GM18508 (cell line): ENCODE data around the gene SCAP.

Experiments used
- ATAC-seq: cut with Tn5 transposase; IDR thresholded peaks from one replicate; pipeline ENCODE4 v1.9.1; 2021; ENCODE audit warnings: moderate number of reproducible peaks; ENCODE audit not compliant: insufficient read depth, unreplicated experiment

The SCAP gene

DNA sequence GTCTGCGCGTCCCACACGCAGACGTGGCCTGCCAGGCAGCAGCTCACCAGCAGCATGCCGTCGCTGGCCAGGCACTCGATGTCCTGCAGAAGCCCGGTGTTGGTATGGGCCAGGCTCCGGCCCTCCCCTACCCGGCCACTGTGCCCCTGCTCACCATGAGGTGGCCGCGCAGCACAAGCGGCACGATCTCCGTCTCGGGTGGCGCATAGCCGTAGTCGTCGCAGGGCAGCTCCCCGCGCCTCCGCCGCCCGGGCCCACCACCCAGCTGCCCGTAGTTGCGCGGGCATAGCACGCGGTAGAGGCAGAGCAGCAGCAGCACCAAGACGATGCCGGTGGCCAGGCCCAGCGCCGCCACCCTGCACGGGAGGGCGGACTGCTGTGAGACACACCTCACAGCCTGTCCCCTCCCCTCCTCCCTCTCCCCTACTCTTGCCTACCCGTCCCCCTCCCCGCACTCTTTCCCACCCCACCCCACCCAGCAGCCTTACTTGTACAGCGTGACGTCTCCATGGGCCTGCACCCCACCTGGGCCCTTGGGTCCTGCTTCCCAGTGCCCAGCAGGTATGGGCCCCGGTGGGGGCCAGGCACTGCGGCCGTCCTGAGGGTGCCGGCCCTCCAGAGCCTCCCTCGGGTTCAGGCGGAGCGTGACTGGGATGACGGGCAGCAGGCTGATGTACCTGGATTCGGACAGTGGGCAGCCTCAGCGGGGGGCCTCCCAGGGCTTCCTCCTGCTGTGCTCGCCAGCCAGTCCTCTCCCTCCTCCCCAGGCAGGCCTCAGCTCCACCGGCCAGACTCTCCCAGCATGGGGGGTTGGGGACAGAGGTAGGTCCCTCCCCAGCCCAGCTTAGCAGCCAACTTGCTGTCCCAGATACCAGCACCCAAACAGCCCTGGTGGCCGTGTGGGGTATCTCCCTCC, 57.3 kb downstream of the SCAP start:
- ATAC-seq: no peak

DNA sequence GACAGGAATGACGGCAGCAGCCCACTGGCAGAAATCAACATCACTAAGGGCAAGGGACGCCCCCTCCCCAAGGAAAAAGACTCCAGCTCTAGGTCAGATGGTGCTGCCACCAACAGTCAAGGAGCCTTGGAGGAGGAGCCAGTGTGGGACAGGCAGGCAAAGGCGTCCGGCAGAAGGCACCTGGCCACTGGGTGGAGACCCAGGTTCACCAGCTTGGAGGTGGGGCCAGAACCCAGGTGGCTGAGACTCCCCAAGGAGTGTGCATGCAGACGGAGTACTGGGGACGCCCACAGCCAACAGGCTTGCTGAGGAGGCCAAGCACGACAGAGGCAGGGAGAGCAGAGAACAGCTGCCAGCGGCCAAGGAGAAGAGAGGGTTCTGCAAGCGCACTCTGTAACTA, 59.7 kb downstream of the SCAP start:
- ATAC-seq: no peak

- no peak for ATAC-seq
Measured at GRCh38 chr3:47414666-47415587, 60.8 kb downstream of the SCAP start.

GRCh38 chr3:47414161-47414564, 61.6 kb downstream of the SCAP start:
- no peak for ATAC-seq

DNA sequence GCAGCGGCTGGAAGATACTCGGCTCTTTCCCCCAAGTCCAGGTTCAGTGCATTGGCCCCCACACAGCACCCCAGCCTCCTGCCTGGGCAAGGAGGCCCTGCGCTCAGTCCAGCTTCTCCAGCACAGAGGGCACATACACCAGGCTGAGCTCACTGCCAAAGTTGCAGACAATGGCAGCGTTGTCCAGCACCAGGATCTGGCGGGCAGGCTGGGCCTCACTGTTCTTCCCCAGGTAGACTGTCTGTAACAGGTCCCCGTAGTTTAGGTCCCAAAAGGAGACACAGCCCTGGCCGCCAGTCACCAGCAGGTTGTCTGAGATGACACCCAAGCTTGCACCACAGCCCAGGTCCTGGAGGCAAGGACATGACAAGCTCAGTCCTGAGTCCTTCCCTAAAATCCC, 62.0 kb downstream of the SCAP start:
- no peak for ATAC-seq

GRCh38 chr3:47412842-47413520, 62.8 kb downstream of the SCAP start:
- no peak for ATAC-seq

- ATAC-seq: no peak
Measured at GRCh38 chr3:47412453-47412756, 63.3 kb downstream of the SCAP start.

GRCh38 chr3:47411696-47412452, 63.9 kb downstream of the SCAP start:
- no peak for ATAC-seq

DNA sequence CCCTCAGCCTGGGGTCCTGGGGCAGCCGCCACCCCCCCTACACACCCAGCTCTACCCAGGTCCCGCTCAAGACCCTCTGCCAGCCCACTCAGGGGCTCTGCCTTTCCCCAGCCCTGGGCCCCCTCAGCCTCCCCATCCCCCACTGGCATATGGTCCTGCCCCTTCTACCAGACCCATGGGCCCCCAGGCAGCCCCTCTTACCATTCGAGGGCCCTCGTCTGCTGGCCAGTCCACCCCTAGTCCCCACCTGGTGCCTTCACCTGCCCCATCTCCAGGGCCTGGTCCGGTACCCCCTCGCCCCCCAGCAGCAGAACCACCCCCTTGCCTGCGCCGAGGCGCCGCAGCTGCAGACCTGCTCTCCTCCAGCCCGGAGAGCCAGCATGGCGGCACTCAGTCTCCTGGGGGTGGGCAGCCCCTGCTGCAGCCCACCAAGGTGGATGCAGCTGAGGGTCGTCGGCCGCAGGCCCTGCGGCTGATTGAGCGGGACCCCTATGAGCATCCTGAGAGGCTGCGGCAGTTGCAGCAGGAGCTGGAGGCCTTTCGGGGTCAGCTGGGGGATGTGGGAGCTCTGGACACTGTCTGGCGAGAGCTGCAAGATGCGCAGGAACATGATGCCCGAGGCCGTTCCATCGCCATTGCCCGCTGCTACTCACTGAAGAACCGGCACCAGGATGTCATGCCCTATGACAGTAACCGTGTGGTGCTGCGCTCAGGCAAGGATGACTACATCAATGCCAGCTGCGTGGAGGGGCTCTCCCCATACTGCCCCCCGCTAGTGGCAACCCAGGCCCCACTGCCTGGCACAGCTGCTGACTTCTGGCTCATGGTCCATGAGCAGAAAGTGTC, 64.7 kb downstream of the SCAP start:
- no peak for ATAC-seq

GRCh38 chr3:47410417-47410720, 65.4 kb downstream of the SCAP start:
- ATAC-seq: no peak

DNA sequence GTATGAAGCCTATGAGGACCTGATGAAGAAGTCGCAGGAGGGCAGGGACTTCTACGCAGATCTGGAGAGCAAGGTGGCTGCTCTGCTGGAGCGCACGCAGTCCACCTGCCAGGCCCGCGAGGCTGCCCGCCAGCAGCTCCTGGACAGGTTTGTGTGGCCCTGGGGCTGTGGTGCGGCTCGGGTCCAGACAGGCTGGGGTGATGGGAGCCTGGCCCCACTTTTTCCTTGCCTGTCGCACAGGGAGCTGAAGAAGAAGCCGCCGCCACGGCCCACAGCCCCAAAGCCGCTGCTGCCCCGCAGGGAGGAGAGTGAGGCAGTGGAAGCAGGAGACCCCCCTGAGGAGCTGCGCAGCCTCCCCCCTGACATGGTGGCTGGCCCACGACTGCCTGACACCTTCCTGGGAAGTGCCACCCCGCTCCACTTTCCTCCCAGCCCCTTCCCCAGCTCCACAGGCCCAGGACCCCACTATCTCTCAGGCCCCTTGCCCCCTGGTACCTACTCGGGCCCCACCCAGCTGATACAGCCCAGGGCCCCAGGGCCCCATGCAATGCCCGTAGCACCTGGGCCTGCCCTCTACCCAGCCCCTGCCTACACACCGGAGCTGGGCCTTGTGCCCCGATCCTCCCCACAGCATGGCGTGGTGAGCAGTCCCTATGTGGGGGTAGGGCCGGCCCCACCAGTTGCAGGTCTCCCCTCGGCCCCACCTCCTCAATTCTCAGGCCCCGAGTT, 65.9 kb downstream of the SCAP start:
- no peak for ATAC-seq

GRCh38 chr3:47409284-47409683, 66.5 kb downstream of the SCAP start:
- ATAC-seq: no peak

DNA sequence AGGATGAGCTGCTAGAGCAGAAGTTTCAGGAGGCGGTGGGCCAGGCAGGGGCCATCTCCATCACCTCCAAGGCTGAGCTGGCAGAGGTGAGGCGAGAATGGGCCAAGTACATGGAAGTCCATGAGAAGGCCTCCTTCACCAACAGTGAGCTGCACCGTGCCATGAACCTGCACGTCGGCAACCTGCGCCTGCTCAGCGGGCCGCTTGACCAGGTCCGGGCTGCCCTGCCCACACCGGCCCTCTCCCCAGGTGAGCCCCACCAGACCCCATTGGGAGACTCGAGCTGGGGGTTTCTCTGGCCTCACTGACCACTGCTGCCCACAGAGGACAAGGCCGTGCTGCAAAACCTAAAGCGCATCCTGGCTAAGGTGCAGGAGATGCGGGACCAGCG, 66.9 kb downstream of the SCAP start:
- ATAC-seq: no peak

GRCh38 chr3:47407896-47408838, 67.6 kb downstream of the SCAP start:
- no peak for ATAC-seq

DNA sequence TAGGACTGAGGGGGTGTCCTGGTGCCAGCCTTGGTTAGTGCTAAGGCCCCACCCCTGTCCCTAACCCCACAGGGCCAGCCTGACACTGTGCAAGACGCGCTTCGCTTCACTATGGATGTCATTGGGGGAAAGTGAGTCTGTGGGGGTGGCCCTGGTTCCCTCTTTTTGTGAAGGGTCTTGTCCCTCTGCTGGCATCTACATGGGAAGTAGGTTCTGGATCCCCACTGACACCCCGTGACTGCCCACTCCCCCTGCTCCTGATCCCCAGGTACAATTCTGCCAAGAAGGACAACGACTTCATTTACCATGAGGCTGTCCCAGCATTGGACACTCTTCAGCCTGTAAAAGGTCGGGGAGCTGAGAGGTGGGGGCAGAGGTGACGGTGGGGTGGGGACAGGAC, 68.5 kb downstream of the SCAP start:
- no peak for ATAC-seq

DNA sequence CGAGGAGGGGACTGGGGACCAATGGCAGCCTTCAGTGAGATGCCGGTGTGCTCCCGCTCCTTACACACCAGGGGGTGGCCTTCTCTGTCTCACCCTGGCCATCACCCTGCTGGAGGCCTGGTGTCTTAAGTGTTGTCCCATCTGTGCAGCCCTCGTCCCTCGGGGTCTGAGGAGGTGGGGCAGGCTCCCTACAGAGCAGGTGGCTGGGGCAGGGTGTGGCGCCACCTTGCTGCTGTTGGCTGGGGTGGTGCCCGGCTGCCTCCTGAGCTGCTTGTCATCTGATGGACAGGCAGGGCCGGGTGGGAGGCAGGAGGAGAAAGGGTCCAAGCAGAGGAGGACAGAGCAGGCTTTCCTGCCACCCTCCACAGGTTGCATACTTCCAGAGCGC, 69.0 kb downstream of the SCAP start:
- no peak for ATAC-seq

DNA sequence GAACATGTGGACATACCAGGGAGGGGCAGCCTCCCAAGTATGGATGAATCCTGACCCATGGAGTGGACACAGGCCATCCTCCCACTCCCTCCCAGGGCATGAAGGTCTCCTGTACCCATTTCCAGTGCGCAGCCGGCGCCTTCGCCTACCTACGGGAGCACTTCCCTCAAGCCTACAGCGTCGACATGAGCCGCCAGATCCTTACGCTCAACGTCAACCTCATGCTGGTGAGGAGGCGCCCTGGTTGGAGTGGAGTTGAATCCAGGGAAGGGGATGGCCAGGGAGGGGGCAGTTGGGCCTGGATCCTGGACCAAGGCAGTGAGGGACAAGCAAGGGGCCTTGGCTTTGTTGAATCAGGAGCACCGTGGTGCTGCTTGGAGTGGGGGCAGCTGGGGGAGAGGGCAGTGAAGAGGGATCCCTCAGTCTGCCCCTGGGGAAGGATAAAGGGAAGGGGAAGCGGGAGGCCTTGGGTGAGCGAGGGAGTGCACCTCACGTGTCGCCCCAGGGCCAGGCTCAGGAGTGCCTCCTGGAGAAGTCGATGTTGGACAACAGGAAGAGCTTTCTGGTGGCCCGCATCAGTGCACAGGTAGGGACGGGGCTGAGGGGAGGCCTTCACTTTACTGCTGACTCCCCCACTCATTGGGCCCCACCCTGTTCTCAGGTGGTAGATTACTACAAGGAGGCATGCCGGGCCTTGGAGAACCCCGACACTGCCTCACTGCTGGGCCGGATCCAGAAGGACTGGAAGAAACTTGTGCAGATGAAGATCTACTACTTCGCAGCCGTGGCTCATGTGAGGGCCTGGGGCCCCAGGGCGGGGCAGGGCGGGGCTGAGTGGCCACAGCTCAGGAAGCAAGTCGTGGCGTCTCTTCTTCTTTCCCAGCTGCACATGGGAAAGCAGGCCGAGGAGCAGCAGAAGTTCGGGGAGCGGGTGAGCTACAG, 69.7 kb downstream of the SCAP start:
- no peak for ATAC-seq
